Tibial artery (tissue), 4 donors: ENCODE results near the gene STRIP1.

Experiments
- DNase-seq, 2 donors: peaks; one replicate each; pipeline ENCODE4 v3.0.0-alpha.2; 2019
- H3K27ac ChIP-seq, 2 donors: fragments of 200-600 bp; sonication (generic) in 1 of 2; 1 replicate in 1 of 2; 2 replicates in 1 of 2; pipeline ENCODE4 v1.5.1; 2018 to 2019; ENCODE audit warnings: mild to moderate bottlenecking in 1 of 2
- H3K27me3 ChIP-seq, 2 donors: fragments of 200-600 bp; sonication (generic) in 1 of 2; one replicate each; pipeline versions ENCODE4 v1.5.1 to v1.6.0; 2016 to 2019
- H3K36me3 ChIP-seq, 3 donors: fragments of 200-600 bp; sonication (generic) in 2 of 3; one replicate each; pipeline ENCODE4 v1.5.1; 2016 to 2019; ENCODE audit warnings: mild to moderate bottlenecking in 2 of 3
- H3K4me1 ChIP-seq, 4 donors: fragments of 200-600 bp; sonication (generic) in 2 of 4; 1 replicate in 3 of 4; 2 replicates in 1 of 4; pipeline ENCODE4 v1.5.1; 2016 to 2019
- H3K4me3 ChIP-seq, 2 donors: fragments of 200-600 bp; sonication (generic) in 1 of 2; 1 replicate in 1 of 2; 2 replicates in 1 of 2; pipeline ENCODE4 v1.5.1; 2018 to 2019; ENCODE audit warnings: mild to moderate bottlenecking in 2 of 2
- H3K9me3 ChIP-seq, 3 donors: fragments of 200-600 bp; sonication (generic) in 1 of 3; one replicate each; pipeline ENCODE4 v1.5.1; 2016 to 2019
- intact Hi-C: fragments of 100-400 bp; cut with DNase I; formaldehyde crosslinking; loops from one replicate; pipeline ENCODE4 v1.15.0; 2023; ENCODE audit warnings: low total_unique reads
- TF ChIP-seq, protein P1 (sequence below), 2 experiments: fragments of 200-600 bp in 1 of 2; fragments of 450-650 bp in 1 of 2; IDR thresholded peaks; one replicate each; pipeline ENCODE4 v1.5.1; 2017 to 2019; ENCODE audit warnings: antibody characterized with exemption in 2 of 2, mild to moderate bottlenecking in 1 of 2, moderate library complexity in 1 of 2

STRIP1 gene

DNA sequence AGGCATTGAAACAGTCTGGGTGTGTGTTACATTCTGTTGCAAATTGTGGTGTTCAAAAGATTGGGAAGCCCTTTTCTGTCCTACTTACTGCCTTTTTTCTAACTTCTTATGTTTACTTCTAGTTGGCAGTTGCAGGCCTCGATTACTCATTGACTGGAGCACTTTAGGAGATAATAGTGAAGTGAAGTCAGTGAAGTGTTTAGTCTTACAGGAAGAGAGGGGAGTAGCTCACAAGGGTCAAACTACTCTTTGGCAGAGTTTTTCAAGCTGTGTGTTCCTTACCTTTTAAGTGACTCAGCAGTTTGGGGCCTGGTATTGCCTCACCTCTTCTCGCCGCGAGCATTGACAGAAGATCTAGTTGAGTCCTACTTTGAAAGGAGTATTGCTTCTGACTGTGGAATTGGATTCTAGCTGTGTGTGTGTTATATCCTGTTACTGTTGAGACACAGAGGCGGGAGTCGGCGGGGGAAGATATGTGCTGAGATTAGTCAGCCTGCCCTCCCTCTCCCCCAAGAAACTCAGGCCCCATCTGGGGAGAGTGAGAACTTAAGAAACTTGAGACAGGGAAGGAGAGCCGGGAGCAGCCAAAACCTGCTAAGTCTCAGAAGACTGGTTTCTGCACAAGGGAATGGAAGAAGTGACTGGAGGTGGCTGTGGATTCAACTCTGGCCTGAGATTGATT is 30.5 kb upstream of the STRIP1 start:
- TF ChIP-seq, protein P1, sequence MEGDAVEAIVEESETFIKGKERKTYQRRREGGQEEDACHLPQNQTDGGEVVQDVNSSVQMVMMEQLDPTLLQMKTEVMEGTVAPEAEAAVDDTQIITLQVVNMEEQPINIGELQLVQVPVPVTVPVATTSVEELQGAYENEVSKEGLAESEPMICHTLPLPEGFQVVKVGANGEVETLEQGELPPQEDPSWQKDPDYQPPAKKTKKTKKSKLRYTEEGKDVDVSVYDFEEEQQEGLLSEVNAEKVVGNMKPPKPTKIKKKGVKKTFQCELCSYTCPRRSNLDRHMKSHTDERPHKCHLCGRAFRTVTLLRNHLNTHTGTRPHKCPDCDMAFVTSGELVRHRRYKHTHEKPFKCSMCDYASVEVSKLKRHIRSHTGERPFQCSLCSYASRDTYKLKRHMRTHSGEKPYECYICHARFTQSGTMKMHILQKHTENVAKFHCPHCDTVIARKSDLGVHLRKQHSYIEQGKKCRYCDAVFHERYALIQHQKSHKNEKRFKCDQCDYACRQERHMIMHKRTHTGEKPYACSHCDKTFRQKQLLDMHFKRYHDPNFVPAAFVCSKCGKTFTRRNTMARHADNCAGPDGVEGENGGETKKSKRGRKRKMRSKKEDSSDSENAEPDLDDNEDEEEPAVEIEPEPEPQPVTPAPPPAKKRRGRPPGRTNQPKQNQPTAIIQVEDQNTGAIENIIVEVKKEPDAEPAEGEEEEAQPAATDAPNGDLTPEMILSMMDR (IDR thresholded peaks at IDR 0.05): no peak
- peaks cover 0 to 2% (median 2%) of the 10 kb centered on the region in 3 donors for H3K36me3 ChIP-seq
- no peaks in the 10 kb centered on the region for H3K27me3 ChIP-seq
- peak; percentile 86 to 88 for DNase-seq
- peak overlapping the region; percentile 60 to 66 for H3K27ac ChIP-seq
- no peaks in the 10 kb centered on the region for H3K9me3 ChIP-seq
- peaks cover 0 to 48% (median 28%) of the 10 kb centered on the region in 4 donors for H3K4me1 ChIP-seq
- intact Hi-C loops: no loop called here
- H3K4me3 ChIP-seq: peak overlapping the region in 1 of 2 donors; percentile 14

DNA sequence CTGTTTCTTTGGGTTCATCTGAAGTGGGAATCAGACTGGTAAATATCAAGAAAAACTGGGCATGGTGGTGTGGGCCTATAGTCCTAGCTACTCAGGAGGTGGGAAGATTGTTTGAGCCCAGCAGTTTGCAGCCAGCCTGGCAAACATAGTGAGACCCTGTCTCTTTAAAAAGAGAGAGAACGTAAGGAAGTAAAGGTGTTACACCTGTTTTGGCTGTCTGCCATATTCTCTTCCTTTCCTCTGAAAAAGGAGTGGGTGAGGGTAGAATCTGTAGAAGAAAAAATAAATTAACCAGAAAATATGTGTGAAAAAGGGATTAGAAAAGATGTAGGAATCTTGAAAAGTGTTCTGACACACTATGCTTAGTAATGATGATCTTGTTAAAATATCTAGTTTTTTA is 29.8 kb upstream of the STRIP1 start:
- no peak for DNase-seq
- Histone ChIP-seq H3K36me3 (peaks cover 7 to 9% (median 9%) of the 10 kb centered on the region in 3 donors), H3K27me3 (no peaks in the 10 kb centered on the region), H3K4me1 (peaks cover 0 to 48% (median 28%) of the 10 kb centered on the region in 4 donors), H3K27ac (peak overlapping the region; percentile 60 to 66), H3K9me3 (no peaks in the 10 kb centered on the region), H3K4me3 (peak overlapping the region in 1 of 2 donors; percentile 14)
- intact Hi-C loops: no loop called here
- TF ChIP-seq, protein P1 (IDR thresholded peaks at IDR 0.05): no peak

DNA sequence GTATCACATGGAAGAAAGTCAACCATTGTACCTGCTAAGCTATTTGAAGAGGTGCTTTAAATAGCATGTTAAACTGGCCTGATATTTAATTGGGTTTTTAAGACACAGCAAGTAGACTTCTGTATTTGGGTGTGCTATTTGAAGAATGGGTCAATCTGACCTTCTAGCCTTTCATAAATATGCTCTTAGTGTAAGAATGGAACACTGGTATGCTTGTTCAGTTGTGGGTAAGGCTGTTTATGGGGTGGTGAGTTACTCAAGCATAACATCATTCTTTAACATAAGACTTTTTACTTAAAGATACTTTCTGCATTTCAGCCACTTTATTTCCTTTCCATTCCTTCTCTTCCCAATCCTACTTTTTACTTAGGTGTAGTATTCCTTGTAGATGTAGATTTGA is 28.5 kb upstream of the STRIP1 start:
- DNase-seq: no peak
- Histone ChIP-seq H3K36me3 (peaks cover 21 to 23% (median 23%) of the 10 kb centered on the region in 3 donors), H3K27ac (no peak overlapping the region), H3K4me3 (no peak overlapping the region), H3K9me3 (no peaks in the 10 kb centered on the region), H3K27me3 (no peaks in the 10 kb centered on the region), H3K4me1 (peaks cover 0 to 48% (median 28%) of the 10 kb centered on the region in 4 donors)
- intact Hi-C loops: no loop called here
- TF ChIP-seq, protein P1 (IDR thresholded peaks at IDR 0.05): no peak

DNA sequence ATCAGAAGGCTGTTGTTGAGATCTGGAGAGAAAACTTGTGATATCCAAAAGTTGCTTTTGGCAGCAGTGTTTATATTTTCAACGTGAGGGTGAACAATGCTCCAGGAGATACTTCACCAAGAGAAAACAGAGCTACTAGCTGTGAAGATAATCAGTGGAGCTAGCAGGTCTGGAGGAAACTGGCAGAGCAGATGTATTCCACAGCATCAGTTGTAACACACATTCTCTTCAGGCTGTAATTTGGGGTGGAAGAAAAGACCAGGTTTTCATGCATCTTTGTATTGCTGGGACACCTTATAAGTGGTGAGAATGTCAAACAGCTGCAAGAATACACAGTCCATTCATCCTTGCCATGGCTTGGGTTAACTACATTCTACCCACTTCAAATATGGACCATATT is 27.9 kb upstream of the STRIP1 start:
- Histone ChIP-seq H3K27me3 (no peaks in the 10 kb centered on the region), H3K27ac (no peak overlapping the region), H3K4me1 (peaks cover 0 to 48% (median 28%) of the 10 kb centered on the region in 4 donors), H3K36me3 (peaks cover 26 to 28% (median 28%) of the 10 kb centered on the region in 3 donors), H3K4me3 (no peak overlapping the region), H3K9me3 (no peaks in the 10 kb centered on the region)
- DNase-seq: no peak
- intact Hi-C loops: no loop called here
- TF ChIP-seq, protein P1 (IDR thresholded peaks at IDR 0.05): no peak

DNA sequence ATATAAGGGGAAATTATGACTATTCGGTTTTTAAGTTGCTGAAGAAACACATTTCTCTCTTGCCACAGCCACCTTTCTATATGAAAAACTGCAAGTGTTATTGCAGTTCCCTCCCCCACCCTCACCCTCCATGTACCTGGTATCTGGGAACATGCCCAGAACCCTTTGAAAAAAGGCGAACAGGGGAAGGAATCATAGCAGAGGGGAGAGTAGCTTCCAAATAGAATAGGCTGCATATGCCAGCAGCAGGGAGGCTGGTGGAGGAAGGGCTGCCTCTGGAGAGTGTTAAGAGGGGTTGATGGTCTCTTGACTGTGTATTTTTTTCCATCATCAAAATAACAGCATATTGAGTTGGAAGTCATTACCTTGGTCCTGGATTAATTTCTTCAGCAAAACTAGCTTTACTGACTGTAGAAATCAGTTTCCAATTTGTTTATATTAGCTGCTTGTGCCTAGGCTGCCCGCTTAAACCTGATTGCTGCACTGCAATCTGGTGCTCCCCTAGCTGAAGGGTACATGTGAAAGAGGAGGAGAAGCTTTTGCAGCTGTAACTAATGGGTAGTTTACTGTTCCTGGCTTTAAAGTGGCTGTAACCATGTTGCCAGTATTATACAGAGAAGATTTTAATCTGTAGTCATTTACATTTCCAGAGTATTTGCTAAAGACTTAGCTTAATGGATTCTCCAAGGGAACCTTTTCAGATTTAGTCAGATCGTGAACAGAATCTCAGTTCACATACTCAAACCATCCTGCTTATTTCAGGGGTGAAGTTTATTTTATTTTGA is 27.2 kb upstream of the STRIP1 start:
- peaks cover 0 to 48% (median 28%) of the 10 kb centered on the region in 4 donors for H3K4me1 ChIP-seq
- no peak overlapping the region for H3K27ac ChIP-seq
- H3K27me3 ChIP-seq: no peaks in the 10 kb centered on the region
- peaks cover 33 to 35% (median 35%) of the 10 kb centered on the region in 3 donors for H3K36me3 ChIP-seq
- TF ChIP-seq, protein P1 (IDR thresholded peaks at IDR 0.05): no peak
- no peak for DNase-seq
- intact Hi-C loops: no loop called here
- H3K4me3 ChIP-seq: no peak overlapping the region
- no peaks in the 10 kb centered on the region for H3K9me3 ChIP-seq
